Measurements from ENCODE around the gene CFAP410.
A peak's percentile ranks its signal among the peaks of the same experiment; 100 is the strongest.
"Not testable (repeated sequence)": the region's sequence is repeated elsewhere in the genome, so short reads cannot be mapped to it uniquely, and the experiment has no call there.

CFAP410 gene

DNA sequence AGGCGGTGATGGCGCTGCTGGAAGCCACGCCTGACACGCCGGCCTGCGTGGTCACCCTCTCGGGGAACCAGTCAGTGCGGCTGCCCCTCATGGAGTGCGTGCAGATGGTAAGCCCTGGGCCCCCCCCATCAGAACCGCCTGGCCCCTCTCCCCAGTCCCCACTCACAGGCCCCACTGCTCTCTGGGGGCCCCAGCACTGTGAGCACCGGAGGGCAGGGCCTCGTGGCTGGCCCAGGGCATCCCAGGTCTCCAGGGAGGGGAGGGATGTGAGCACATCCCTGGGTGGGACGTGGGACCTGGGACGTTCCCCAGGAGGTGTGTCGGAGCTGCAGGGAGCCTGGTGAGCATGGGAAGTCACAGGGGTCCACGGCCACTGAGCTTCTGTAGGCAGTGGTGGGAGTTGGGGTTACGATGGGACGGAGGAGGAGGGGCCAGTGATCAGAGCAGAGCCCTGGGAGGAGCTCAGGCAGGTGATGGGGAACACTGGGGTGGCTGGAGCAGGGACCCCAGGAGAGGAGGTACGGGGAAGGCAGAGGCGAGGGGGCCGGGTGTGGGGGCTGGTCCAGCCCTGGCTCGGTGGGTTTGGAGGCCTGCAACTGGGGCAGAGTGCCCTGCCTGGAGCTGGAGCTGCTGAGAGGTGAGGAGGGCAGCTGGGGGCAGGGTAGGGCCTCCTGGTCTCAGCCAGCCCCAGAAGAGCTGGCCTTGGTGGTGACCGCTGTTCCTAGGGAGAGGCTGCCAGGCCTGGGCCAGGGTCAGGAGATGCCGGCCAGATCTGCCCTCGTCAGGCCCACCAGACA, 20.5 kb downstream of the CFAP410 start:
- DNase-seq (ENCODE audit: low read depth in 1 of 2, low spot score in 1 of 2), result no peak

DNA sequence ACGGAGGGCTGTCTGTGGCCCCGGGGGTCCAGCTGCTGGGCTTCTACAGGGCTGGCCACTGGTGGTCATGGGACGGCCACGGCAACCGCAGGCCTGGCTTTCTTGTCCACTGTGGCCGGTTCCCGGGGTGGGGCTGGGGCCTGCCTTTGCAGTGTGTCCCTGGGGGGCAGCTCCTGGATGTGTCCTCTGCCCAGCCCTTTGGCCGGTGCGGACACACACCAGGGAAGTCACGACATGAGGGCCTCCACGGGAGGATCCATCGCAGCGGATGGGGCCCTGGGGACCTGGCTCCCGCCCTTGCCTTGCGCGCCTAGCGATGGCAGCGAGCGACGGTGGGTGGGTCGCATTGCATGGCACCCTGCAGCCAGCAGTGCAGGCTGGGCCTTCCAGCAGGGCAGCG, 21.3 kb downstream of the CFAP410 start:
- DNase-seq (ENCODE audit: low read depth in 1 of 2, low spot score in 1 of 2), result no peak

DNA sequence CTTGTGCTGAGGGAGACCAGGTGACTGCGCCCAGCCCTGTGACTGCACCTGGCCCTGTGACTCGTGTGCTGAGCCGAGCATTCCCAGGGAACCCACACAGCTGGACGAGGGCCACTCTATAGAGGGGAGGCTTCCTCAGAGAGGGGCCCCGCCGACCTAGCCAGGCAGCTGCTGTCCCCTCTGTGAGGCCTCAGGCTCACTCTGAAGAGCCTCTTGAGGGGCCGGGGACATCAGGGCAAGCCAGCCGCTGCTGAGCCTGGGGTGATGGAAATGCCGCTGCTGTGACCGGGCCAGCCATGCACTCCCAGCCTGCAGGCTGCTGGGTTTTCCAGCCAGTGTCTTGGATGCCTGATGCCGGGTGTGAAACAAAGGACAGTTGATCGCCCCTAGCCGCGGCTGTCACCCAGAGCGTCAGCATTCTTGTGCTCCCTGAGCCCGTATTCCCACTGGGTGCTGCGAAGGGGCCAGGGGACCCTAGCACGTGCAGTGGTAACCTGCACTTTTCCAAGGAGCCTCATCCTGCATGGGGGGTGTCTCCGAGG, 21.9 kb downstream of the CFAP410 start:
- no peak for DNase-seq (ENCODE audit: low read depth in 1 of 2, low spot score in 1 of 2)

DNA sequence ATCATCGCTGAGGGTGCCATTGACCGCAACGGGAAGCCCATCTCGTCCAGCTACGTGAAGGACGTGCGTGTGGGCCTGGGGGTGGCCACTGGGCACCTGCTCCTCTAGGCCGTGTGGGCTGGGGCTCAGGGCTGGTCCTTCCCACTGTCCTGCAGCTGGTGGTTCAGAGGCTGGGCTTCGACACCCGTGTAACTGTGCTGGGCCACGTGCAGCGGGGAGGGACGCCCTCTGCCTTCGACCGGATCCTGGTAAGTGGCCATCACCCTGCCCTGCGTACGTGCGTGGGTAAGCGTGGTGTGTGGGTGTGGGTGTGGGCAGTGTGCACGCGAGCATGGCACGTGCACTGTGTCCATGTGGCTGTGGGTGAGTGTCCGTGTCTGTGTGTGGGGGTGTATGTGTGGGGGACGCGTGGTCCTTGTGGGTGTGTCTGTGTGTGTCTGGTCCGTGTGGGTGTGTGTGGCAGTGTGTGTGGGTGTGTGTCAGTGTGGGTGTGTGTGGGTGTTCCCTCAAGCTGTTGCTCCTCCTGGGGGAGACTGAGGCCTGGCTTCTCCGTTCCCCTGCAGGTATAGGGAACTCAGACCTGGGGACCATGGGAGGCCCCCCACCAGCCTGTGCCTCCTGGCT, 22.8 kb downstream of the CFAP410 start:
- DNase-seq (ENCODE audit: low read depth in 1 of 2, low spot score in 1 of 2), result no peak

DNA sequence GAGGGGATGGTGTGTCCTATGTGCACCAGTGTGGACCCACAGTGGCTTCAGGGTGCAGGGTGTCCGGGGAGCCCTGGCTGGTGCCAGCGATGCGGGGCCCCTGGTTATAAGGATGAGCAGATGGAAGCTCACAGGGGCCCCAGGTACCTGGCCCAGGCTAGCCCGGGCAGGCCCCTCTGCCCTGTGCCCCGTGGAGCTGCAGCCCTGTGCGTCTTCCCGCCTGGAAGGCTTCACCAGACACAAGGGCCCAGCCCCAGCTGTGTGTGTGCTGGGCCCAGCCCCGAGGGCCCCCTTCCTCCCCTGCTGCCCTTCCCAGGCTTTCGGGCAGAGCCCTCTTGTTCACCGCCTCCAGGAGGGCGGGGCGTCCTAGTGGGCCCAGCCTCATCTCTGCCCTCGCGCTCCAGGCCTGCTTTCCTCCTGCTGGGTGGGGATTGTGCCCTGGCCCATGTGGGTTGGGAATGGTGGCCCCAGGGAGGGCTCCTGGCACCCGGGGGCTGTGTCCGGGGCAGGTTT, 23.4 kb downstream of the CFAP410 start:
- DNase-seq (ENCODE audit: low read depth in 1 of 2, low spot score in 1 of 2), result no peak

DNA sequence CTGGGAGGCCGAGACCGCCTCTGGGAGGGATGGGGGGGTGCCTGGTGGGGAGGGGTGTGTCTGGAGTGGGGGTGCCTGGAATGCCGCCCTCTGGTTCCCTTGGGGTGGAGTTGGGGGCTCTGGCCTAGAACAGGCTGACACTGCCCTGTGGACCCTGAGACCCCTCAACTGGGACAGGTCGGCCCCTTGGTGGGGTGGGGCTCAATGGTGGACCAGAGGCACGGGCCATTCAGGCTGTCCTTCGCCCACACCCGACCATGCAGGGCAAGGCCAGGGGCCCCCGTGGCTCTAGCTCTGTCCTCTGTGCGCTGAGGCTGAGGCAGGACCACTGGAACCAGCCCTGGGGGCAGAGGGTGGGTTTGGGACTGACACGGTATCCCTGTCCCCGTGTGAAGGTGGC, 24.6 kb downstream of the CFAP410 start:
- no peak for DNase-seq (ENCODE audit: low read depth in 1 of 2, low spot score in 1 of 2)

DNA sequence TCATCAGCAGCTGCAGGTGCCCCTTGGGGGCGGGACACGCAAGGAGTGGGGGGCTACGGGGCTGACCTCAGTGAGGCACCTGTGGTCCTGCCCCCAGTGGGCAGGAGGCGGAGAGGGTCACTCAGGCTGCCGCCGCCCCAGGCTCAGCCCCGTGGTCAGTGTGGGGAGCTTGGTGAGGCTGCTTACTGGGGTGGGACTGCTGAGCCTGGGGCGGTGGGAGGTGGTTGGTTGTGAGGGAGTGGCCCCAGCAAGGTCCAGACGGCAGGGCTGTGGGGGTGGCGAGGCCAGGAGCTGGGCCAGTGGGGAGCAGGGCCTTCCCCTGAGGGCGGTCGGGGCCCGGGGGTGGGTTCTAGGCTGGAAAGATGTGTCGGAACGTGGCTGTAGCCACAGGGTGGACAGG, 25.1 kb downstream of the CFAP410 start:
- DNase-seq (ENCODE audit: low read depth in 1 of 2, low spot score in 1 of 2), result no peak

DNA sequence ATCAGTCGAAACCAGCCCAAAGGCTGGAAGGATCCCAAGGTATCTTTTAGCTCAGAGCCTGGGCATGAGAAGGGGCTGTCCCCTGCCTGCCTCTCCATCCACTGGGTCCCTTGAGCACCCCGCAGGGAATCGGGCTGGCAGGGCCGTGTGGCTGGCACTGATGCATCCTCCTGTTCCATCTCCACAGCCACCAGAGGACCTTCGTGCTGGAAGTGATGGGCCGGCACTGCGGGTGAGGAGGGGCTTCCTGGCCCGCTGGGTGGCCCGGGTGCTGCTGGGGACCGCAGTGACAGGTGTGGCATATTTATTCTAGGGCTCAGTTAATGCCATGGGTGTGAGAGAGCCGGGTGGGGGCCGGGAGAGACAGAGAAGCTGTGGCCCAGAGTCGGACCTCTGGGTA, 25.7 kb downstream of the CFAP410 start:
- DNase-seq (ENCODE audit: low read depth in 1 of 2, low spot score in 1 of 2), result no peak

DNA sequence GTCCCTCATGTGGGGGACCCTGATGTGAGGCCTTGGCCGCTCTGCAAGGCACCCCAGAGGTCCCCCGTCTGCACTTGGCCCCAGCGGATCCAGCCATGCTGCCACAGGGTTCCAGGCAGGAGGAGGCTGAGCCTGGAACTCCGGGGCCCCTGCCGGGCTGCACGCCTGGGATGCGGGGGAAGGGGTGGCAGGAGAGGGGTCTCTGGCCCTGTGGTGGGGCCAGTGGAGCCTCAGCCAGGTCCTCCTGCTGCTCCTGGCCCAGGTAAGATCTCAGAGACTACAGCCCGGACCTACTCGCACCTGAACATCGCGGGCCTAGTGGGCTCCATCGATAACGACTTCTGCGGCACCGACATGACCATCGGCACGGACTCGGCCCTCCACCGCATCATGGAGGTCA, 26.5 kb downstream of the CFAP410 start:
- no peak for DNase-seq (ENCODE audit: low read depth in 1 of 2, low spot score in 1 of 2)

DNA sequence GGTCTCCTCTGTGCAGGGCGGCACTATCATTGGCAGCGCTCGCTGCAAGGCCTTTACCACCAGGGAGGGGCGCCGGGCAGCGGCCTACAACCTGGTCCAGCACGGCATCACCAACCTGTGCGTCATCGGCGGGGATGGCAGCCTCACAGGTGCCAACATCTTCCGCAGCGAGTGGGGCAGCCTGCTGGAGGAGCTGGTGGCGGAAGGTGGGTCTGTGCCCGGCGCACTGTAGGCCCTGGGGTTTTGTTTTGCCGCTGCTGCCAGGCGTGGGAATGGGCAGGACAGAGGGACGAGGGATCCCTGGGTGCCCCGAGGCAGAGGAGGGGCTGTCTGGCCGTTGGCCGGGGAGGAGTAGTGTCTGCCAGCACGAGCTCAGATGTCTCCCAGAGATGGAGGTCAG, 27.1 kb downstream of the CFAP410 start:
- no peak for DNase-seq (ENCODE audit: low read depth in 1 of 2, low spot score in 1 of 2)

DNA sequence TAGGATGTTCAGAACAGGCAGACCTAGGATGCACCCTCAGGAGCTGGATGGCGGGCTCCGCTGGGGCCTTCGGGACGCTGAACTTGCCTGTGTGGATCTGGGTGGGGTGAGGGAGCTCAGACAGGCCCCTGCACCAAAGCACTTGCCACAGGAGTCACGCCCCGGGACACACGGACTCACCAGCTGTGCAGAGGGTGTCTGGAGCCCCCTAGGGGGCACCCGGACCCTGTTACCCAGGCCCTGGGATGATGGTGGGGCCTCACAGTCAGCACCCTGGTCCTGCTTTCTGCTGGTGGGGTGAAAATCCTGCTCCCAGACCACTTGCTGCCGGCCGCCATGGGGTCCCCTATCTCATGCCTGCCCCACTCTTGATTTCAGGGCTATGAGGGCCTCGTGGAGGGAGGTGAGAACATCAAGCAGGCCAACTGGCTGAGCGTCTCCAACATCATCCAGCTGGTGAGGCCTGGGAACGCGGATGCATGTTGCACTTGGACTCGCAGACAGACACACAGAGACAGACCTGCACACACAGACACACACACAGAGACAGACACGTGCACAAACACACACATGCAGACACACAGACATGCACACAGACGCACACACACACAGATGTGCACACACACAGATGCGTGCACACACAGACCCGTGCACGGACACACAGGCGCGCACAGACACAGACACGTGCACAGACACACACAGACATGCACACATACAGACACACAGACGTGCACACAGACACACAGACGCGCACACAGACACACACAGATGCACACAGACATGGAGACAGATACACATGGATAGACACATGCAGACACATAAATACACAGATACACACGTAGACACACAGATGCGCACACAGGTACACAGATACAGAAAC, 28.3 kb downstream of the CFAP410 start:
- DNase-seq (ENCODE audit: low read depth in 1 of 2, low spot score in 1 of 2), result no peak

DNA sequence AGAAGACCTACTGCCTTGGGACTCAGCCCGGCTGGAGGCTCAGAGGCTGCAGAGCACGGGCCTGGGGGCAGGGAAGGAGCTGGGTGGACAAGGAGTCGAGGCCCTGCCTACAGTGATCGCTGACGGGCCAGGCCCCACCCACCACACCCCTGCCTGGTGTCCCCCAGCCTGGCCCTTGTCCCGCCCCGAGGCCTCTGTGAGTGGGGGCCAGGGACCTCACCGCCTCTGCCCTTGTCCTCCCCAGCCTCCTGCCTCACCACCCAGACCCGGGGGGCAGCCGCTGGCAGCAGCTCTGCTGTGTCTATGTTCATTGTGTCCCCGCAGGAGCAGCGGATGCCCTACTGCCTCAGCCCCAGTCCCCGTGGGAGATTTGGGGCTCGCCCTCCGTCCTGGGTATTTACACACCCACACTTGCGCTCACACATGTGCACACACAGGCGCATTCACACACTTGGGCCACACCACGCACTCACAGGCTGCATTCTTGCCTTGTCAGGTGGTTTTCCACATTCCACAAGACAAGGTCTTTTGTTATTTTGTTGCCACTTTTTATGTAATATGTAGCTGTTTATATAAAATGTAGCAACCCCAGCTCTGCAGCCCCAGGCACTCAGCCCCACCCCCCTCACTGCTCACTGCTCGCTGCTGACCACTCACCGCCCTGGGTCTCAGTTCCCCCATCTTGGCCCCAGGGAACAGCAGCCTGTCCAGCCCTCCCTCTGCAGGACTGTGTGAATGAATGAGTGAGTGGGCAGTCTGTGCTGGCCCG, 32.1 kb downstream of the CFAP410 start:
- DNase-seq (ENCODE audit: low read depth in 1 of 2, low spot score in 1 of 2), result no peak

DNA sequence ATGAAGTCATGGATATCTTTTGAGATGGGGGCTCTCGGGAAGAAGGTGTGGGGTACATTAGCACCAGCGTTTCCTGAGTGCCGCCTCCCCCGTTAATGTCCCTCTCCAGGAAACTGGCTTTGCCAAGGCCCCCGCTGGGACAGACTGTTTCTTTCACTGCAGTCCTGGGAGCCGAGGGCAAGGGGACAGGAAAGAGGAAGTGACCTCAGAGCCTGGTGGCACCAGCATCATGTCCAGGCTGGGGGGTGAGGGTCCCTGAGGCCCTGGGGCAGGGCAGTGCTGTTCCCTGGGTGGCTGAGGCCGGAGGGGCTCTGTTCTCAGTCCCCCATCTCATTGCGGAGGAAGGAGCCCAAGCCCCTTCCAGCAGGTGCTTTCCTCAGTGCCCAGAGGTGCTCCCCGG, 33.5 kb downstream of the CFAP410 start:
- DNase-seq (ENCODE audit: low read depth in 1 of 2, low spot score in 1 of 2), result no peak

DNA sequence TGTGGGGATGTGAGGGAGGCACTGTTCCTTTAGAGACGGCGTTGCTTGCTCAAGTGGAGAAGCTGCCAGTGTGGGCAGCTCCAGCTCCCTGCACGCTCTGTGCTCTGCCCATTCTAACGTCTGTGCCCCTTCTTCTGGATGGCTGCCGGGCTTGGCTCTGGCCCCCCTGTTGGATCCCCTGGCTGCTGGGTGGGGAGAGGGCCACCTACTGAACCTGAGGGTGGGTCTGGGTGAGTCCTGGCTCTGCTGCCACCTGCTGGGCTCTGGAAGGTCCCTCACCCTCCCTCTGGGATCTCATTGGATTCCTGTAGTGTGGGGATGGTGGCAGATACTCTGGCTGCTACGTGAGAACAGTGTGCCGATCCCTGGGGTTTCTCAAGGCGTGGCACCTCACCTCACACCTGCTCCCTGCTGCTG, 34.3 kb downstream of the CFAP410 start:
- DNase-seq (ENCODE audit: low read depth in 1 of 2, low spot score in 1 of 2), result peak in 1 of 2 donors; percentile 31

DNA sequence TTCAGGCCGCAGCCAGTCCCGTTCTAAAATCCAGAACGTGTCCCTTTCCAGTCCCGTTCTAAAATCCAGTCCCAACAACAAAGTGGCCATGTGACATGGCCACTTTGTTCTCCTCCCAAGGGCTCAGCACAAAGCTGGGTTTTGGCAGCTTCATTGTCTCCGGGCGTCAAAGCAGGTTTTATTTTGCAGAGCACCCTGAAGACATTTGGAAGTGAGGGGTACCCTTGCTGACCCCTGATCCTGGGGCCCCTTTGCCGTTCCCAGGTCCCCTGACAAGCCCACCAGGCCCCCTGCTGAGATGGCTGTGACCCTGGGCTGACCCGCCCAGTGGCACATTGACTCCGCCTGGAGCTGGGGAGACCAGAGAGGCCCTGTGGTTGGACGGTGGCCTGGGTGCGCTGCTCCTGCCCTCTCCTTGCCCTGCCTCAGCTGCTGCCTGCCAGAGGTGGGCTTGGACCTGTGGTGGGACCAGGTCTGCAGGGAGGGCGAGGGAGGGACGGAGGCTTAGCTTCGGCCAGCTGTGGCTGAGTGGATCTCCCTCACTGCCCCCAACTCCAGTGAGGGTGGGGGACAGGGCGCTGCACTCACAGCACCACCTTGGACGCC, 35.1 kb downstream of the CFAP410 start:
- DNase-seq (ENCODE audit: low read depth in 1 of 2, low spot score in 1 of 2), result no peak

DNA sequence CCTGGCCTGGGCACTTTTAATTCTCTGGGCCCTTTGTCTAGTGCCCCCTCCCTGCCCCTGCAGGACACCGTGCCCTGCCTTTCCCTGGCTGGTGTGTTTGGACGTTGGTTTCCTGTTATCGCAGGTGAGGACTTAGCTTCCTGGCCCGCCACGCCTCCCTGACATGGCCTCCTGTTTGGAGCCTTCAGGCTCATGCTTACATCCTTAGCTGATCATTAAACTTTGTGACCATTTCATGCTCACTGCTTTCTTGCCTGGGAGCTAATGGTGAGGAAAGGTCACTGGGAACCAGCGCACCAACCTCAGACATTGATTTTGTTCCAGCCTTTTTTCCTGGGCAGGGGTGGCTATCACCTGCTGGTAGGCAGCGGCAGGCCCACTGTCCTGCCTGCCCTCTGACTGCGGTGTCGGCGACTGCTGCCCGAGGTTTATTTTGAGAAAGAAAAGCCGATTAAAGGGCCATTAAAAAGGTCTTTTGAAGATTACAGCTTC, 35.7 kb downstream of the CFAP410 start:
- DNase-seq (ENCODE audit: low read depth in 1 of 2, low spot score in 1 of 2), result no peak

DNA sequence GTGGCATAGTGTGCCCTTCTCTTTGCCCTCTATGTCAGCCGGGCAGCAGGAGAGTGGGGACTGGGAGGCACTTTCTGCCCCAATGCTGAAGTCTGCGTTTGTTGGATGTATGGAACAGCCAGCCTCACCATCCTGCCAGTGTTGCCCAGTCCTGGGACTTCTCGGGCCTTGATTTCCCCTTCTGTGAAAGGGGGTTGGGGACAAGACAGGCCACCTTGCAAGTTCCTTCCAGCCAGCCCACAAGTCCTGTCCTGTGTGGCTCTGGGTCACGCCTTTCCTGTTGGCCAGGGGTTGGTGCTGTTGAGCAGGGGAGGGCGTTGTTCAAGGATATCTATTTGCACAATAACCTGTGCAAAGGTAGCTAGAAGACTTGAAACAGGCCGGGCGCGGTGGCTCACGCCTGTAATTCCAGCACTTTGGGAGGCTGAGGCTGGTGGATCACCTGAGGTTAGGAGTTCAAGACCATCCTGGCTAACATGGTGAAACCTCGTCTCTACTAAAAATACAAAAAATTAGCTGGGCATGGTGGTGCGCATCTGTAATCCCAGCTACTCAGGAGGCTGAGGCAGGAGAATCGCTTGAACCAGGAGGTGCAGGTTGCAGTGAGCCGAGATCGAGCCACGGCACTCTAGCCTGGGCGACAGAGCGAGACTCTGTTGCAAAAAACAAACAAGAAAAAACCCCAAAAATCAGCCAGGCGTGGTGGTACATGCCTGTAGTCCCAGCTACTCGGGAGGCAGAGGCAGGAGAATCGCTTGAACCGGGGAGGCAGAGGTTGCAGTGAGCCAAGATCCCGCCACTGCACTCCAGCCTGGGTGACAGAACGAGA, 36.4 kb downstream of the CFAP410 start:
- DNase-seq (ENCODE audit: low read depth in 1 of 2, low spot score in 1 of 2), result not testable (repeated sequence)

DNA sequence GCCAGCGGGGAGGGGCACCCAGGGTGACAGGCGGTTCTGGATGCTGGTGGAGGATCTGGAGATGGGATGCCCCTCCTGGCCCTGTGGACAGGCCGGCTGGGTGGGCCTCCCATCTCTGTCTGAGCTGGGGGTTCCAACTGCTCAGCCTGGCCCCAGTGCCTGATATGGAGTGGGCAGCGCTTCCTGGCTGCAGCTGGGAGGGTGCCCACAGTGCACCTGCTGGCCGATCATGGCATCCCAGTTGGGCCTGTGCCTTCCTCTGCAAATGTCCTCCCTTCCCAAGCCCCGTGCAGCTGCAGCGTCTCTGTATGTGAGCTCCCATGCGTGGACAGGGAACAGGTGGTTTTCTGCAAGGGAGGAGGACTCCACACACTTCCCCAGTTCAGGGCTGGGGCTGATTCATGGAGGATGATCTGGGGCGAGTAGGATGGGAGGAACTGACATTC, 37.2 kb downstream of the CFAP410 start:
- DNase-seq (ENCODE audit: low read depth in 1 of 2, low spot score in 1 of 2), result no peak

DNA sequence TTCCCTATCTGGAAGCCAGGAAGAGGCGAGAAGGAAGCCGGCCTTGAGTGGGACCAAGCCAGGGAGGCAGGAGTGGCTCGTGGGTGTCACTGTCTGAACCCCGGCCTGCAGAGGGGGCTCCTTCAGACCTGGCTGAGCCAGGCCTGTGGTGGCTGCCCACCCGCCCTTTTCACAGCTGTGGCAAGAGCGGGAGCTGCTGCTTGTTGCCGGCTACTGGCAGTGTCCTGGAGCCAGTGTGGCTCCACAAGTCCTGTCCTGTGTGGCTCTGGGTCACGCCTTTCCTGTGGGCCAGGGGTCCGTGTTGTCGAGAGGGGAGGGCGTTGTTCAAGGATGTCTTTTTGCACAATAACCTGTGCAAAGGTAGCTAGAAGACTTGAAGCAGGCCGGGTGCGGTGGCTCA, 38.0 kb downstream of the CFAP410 start:
- no peak for DNase-seq (ENCODE audit: low read depth in 1 of 2, low spot score in 1 of 2)

All from stimulated activated CD4-positive, alpha-beta T cell treated with anti-CD3 and anti-CD28 coated beads, Interleukin-15, amount 100 ng/mL, for 1 hour (primary cell).